PFSK-1 (cell line): ENCODE data around the gene C5AR1.

ENCODE experiments used
- FOXP2 ChIP-seq: optimal IDR thresholded peaks from 2 replicates; pipeline ENCODE3; 2011; ENCODE audit warnings: borderline replicate concordance, control low read depth, inconsistent platforms; ENCODE audit not compliant: insufficient read depth; ENCODE audit errors: extremely low read length, extremely low read depth
- POLR2AphosphoS5 ChIP-seq: IDR thresholded peaks from 2 replicates; pipeline ENCODE4 v1.6.1; 2012; ENCODE audit warnings: low read depth, mild to moderate bottlenecking, control low read depth, low read length, moderate library complexity
- SIN3A ChIP-seq: IDR thresholded peaks from 2 replicates; pipeline ENCODE4 v1.6.1; 2012; ENCODE audit warnings: mild to moderate bottlenecking, low read length, moderate library complexity, borderline replicate concordance; ENCODE audit not compliant: insufficient read depth
- TAF1 ChIP-seq: IDR thresholded peaks from 2 replicates; pipeline ENCODE4 v1.6.1; 2012; ENCODE audit warnings: low read length, control low read depth, borderline replicate concordance; ENCODE audit not compliant: insufficient read depth
- TF ChIP-seq, protein P1 (sequence below), 2 experiments: IDR thresholded peaks; 2 replicates each; pipeline versions ENCODE4 v1.6.1 to v1.8.0; 2011 to 2012; ENCODE audit warnings: low read depth in 2 of 2, low read length in 2 of 2, control low read depth in 1 of 2, inconsistent platforms in 1 of 2, mild to moderate bottlenecking in 1 of 2, moderate library complexity in 1 of 2; ENCODE audit not compliant: insufficient read depth in 1 of 2

C5AR1 gene

DNA sequence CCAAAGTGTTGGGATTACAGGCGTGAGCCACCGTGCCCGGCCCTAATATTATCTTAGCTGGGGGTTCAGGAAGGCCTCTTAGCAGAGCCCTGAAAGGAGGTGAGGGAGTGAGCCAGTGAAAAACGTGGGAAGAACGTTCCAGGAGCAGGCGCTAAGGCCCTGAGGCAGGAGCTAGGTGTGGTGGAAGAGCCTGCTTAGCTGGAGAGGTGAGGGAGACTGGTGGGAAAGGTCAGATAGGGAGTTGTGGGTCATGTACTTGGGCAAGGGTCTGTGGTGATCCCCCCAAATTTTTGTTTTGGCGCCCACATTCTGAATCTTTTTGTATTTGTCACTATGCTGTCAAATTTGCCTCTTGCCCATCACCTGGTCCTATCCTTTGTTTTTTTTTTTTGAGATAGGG is 40.1 kb upstream of the C5AR1 start:
- no peak for TF ChIP-seq TAF1
- TF ChIP-seq SIN3A = no peak
- TF ChIP-seq, protein P1, sequence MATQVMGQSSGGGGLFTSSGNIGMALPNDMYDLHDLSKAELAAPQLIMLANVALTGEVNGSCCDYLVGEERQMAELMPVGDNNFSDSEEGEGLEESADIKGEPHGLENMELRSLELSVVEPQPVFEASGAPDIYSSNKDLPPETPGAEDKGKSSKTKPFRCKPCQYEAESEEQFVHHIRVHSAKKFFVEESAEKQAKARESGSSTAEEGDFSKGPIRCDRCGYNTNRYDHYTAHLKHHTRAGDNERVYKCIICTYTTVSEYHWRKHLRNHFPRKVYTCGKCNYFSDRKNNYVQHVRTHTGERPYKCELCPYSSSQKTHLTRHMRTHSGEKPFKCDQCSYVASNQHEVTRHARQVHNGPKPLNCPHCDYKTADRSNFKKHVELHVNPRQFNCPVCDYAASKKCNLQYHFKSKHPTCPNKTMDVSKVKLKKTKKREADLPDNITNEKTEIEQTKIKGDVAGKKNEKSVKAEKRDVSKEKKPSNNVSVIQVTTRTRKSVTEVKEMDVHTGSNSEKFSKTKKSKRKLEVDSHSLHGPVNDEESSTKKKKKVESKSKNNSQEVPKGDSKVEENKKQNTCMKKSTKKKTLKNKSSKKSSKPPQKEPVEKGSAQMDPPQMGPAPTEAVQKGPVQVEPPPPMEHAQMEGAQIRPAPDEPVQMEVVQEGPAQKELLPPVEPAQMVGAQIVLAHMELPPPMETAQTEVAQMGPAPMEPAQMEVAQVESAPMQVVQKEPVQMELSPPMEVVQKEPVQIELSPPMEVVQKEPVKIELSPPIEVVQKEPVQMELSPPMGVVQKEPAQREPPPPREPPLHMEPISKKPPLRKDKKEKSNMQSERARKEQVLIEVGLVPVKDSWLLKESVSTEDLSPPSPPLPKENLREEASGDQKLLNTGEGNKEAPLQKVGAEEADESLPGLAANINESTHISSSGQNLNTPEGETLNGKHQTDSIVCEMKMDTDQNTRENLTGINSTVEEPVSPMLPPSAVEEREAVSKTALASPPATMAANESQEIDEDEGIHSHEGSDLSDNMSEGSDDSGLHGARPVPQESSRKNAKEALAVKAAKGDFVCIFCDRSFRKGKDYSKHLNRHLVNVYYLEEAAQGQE (IDR thresholded peaks at IDR 0.05; ENCODE audit: insufficient read depth in 1 of 2, low read depth in 2 of 2, low read length in 2 of 2) = no peak
- TF ChIP-seq POLR2AphosphoS5 = no peak
- TF ChIP-seq FOXP2 = no peak

DNA sequence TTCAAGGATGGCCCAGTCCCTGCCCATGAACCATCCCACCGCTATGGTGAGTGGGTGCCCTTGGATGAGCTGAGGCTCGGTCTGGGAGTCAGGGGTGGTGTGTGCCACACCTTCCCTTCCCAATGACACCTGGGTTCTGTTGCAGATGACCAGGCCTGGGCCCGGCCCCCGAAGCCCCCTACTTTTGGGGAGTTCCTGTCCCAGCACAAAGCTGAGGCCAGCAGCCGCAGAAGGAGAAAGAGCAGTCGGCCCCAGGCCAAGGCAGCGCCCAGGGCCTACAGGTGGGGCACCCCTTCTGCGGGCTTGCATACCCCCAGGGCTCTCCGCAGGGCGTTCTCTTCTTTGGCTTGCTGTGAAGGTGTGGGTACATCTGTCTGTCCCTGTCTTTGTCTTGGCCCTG is 39.3 kb upstream of the C5AR1 start:
- no peak for TF ChIP-seq TAF1
- TF ChIP-seq, protein P1 (IDR thresholded peaks at IDR 0.05; ENCODE audit: insufficient read depth in 1 of 2, low read depth in 2 of 2, low read length in 2 of 2) = no peak
- TF ChIP-seq SIN3A = no peak
- TF ChIP-seq POLR2AphosphoS5 = no peak
- TF ChIP-seq FOXP2 = no peak

DNA sequence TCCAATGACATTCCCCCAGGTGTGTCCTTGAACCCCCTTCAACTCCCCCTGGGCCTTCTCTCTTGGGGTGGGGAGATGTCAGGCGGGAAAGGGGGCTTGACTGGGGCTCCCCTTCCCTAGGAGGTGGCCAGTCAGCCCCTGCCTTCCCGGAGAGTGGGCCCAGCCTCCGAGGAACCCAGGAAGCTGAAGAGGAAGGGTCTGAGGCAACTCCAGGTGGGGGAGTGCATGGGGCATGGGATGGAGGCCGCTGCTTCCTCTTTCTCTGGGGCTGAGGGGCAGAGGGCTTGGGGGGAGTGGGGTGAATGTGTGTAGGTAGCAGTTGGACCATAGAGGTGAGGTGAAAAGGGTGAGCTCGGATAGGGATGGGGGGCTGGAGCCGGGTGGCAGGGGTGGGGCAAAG is 37.7 kb upstream of the C5AR1 start:
- TF ChIP-seq SIN3A (no peak), POLR2AphosphoS5 (no peak), FOXP2 (no peak), TAF1 (no peak)
- TF ChIP-seq, protein P1 (IDR thresholded peaks at IDR 0.05; ENCODE audit: insufficient read depth in 1 of 2, low read depth in 2 of 2, low read length in 2 of 2) = no peak

DNA sequence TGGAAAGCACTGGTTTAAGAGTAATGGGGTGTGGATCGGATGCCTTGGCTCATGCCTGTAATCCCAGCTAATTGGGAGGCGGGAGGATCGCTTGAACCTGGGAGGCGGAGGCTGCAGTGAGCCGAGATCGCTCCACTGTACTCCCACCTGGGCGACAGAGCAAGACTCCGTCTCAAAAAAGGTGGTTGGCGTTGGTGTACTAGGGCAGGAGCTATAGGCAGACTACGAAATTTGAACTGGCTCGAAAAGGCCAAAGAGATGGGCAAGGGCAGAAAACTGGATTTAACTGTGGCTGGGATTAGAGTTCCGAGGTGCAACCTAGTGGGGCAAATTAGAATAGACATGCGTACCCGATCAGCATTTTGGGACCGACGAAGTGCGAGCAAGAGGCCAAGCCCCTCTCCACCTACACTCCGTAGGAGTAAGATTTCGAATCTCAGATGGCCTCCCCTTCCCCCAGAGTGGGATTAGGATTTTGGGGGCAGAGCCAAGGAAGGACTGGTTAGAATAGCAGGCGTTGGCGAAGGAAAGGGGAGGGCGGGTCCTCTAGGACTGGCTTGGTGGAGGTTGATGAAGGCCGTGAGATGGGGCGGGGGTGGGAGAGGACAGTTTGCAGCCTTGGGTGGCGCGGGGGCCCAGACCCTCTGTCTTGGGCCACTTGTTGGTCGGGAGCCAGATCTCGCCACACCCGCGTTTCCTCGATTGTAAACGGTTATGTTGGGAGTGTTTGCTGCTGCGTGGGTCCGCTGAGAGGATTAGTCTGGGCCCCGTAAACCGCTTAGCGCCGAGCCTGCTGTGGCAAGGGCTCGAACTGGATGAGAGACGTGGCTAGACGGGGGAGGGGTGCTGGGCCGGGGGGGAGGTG is 37.0 kb upstream of the C5AR1 start:
- no peak for TF ChIP-seq SIN3A
- TF ChIP-seq FOXP2 = no peak
- TF ChIP-seq, protein P1 (IDR thresholded peaks at IDR 0.05; ENCODE audit: insufficient read depth in 1 of 2, low read depth in 2 of 2, low read length in 2 of 2) = no peak
- no peak; the same call in 1 of the 2 replicates for TF ChIP-seq POLR2AphosphoS5
- no peak for TF ChIP-seq TAF1
